Nephron progenitor cell (in vitro differentiated cells): ENCODE measurements around the gene TK2.
A peak's percentile ranks its signal among the peaks of the same experiment; 100 is the strongest.

Experiments used
- DNase-seq: peaks from one replicate; pipeline ENCODE4 v3.0.0; 2021
- H3K27ac Mint-ChIP-seq: 2 replicates; pipeline ENCODE4 v1.8.0; 2021; ENCODE audit warnings: mild to moderate bottlenecking, moderate library complexity, mixed read lengths
- H3K27me3 Mint-ChIP-seq: 2 replicates; pipeline ENCODE4 v1.8.0; 2021; ENCODE audit warnings: mild to moderate bottlenecking, low read depth, mixed read lengths; ENCODE audit not compliant: poor library complexity
- H3K36me3 Mint-ChIP-seq: 2 replicates; pipeline ENCODE4 v1.8.0; 2021; ENCODE audit warnings: low read depth, mixed read lengths
- H3K4me1 Mint-ChIP-seq: 2 replicates; pipeline ENCODE4 v1.8.0; 2021; ENCODE audit warnings: mixed read lengths
- H3K4me3 Mint-ChIP-seq: 2 replicates; pipeline ENCODE4 v1.8.0; 2021; ENCODE audit warnings: mild to moderate bottlenecking, moderate library complexity, mixed read lengths
- H3K9me3 Mint-ChIP-seq: 2 replicates; pipeline ENCODE4 v1.8.0; 2021; ENCODE audit warnings: mild to moderate bottlenecking, moderate library complexity, mixed read lengths
- CTCF ChIP-seq: fragments of 200-600 bp; sonication (generic); IDR thresholded peaks from 2 replicates; pipeline ENCODE4 v1.5.0; 2021; ENCODE audit warnings: antibody characterized with exemption

TK2 gene

GRCh38 chr16:66539623-66540469 is 10.1 kb downstream of the TK2 start:
- H3K4me3 Mint-ChIP-seq = no peak overlapping the region
- no peak for DNase-seq
- H3K9me3 Mint-ChIP-seq = no peaks in the 10 kb centered on the region
- peaks cover 15% of the 10 kb centered on the region for H3K36me3 Mint-ChIP-seq
- no peaks in the 10 kb centered on the region for H3K4me1 Mint-ChIP-seq
- no peak for TF ChIP-seq CTCF
- no peaks in the 10 kb centered on the region for H3K27me3 Mint-ChIP-seq
- peak overlapping the region; percentile 57 for H3K27ac Mint-ChIP-seq

GRCh38 chr16:66538910-66539309 is 11.0 kb downstream of the TK2 start:
- peaks cover 2% of the 10 kb centered on the region for H3K27me3 Mint-ChIP-seq
- no peak for TF ChIP-seq CTCF
- H3K4me3 Mint-ChIP-seq = no peak overlapping the region
- H3K9me3 Mint-ChIP-seq = no peaks in the 10 kb centered on the region
- no peak overlapping the region for H3K27ac Mint-ChIP-seq
- no peaks in the 10 kb centered on the region for H3K4me1 Mint-ChIP-seq
- DNase-seq = no peak
- H3K36me3 Mint-ChIP-seq = peaks cover 22% of the 10 kb centered on the region

GRCh38 chr16:66537236-66537635 is 12.7 kb downstream of the TK2 start:
- DNase-seq = no peak
- H3K4me1 Mint-ChIP-seq = no peaks in the 10 kb centered on the region
- no peak for TF ChIP-seq CTCF
- no peaks in the 10 kb centered on the region for H3K9me3 Mint-ChIP-seq
- H3K4me3 Mint-ChIP-seq = no peak overlapping the region
- H3K36me3 Mint-ChIP-seq = peaks cover 27% of the 10 kb centered on the region
- H3K27ac Mint-ChIP-seq = no peak overlapping the region
- peaks cover 2% of the 10 kb centered on the region for H3K27me3 Mint-ChIP-seq

- DNase-seq = no peak
- H3K9me3 Mint-ChIP-seq = no peaks in the 10 kb centered on the region
- H3K4me1 Mint-ChIP-seq = no peaks in the 10 kb centered on the region
- H3K27me3 Mint-ChIP-seq = peaks cover 2% of the 10 kb centered on the region
- H3K27ac Mint-ChIP-seq = no peak overlapping the region
- no peak overlapping the region for H3K4me3 Mint-ChIP-seq
- peaks cover 28% of the 10 kb centered on the region for H3K36me3 Mint-ChIP-seq
- TF ChIP-seq CTCF = no peak
Observed at GRCh38 chr16:66536525-66536924, 13.4 kb downstream of the TK2 start.

GRCh38 chr16:66534376-66534799 is 15.5 kb downstream of the TK2 start:
- Mint-ChIP-seq H3K9me3 (no peaks in the 10 kb centered on the region), H3K4me3 (no peak overlapping the region), H3K4me1 (no peaks in the 10 kb centered on the region), H3K27ac (no peak overlapping the region), H3K36me3 (peaks cover 40% of the 10 kb centered on the region), H3K27me3 (peaks cover 2% of the 10 kb centered on the region)
- TF ChIP-seq CTCF = no peak
- DNase-seq = no peak

GRCh38 chr16:66529475-66529874 is 20.4 kb downstream of the TK2 start:
- no peak overlapping the region for H3K27ac Mint-ChIP-seq

More at GRCh38 chr16:66529475-66529874, 20.4 kb downstream of the TK2 start:
- Mint-ChIP-seq H3K4me3 (no peak overlapping the region), H3K27me3 (peaks cover 2% of the 10 kb centered on the region), H3K4me1 (no peaks in the 10 kb centered on the region), H3K36me3 (peaks cover 53% of the 10 kb centered on the region), H3K9me3 (no peaks in the 10 kb centered on the region)
- no peak for TF ChIP-seq CTCF
- no peak for DNase-seq
